HG03432 (cell line): ENCODE data around the gene DDT.
A peak's percentile ranks its signal among the peaks of the same experiment; 100 is the strongest.
"Not testable (repeated sequence)": the region's sequence is repeated elsewhere in the genome, so short reads cannot be mapped to it uniquely, and the experiment has no call there.

Source experiments
- ATAC-seq: cut with Tn5 transposase; IDR thresholded peaks from one replicate; pipeline ENCODE4 v1.9.1; 2021; ENCODE audit warnings: mild to moderate bottlenecking, moderate library complexity; ENCODE audit not compliant: unreplicated experiment

The DDT gene

DNA sequence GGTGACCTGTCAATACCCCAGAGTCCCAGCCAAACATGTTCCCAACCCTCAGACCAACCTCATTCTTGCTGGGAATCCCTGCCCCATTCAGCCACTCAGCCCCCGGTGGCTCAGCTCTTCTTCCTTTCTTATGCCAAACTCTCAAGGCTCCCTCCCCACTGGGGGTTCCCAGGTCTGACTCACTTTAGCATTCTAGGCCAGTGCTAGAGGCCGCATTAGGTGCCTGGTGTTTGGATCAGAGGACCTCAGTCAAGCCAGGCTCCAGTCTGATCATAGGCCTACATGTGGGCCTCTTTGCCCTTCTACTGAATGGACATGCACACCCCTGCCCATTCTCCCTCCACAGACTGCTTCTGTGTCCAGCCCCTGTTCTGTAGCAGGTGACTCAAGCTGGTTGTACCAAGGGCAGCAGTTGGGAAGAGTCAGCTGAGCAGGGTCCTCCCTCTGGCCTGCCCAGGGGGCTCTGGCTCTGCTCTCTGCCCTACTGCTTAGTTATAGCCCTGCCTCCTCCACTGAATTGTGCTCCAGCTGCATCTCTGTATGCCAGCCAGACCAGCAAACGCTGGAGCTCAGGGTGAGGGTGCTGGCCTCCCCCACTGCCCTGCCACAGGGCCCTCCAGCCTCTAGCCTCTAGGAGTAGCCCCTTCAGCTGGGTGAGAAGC lies 15.5 kb upstream of the DDT start:
- not testable (repeated sequence) for ATAC-seq

DNA sequence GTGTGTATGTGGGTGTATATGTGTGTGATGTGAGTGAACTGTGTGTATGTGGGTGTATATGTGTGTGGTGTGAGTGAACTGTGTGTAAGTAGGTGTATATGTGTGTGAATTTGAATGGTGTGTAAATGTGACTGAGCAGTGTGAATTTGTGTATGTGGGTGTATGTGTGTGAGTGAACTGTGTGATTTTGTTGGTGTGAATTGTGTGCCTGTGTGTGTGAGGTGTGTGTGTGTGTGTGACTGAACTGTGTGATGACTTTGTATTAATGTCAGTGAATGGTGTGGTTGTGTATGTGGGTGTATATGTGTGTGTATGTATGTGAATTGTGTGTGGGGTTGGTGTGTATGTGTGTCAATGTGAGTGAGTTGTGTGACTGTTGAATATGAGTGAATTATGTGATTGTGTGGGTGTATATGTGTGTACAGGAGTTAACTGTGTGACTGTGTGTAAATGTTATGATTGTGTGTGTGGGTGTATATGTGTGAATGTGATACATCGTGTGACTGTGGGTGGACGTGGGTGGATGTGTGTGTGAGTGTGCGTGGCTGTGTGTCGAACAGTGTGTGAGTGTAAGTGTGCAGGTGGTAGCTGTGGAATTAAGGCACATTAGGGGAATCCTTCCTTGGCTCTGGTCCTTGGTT lies 12.4 kb upstream of the DDT start:
- not testable (repeated sequence) for ATAC-seq

GRCh38 chr22:23986089-23986488 lies 11.8 kb upstream of the DDT start:
- not testable (repeated sequence) for ATAC-seq

- ATAC-seq, result no peak
Measured at GRCh38 chr22:23984430-23984829, 10.2 kb upstream of the DDT start.

DNA sequence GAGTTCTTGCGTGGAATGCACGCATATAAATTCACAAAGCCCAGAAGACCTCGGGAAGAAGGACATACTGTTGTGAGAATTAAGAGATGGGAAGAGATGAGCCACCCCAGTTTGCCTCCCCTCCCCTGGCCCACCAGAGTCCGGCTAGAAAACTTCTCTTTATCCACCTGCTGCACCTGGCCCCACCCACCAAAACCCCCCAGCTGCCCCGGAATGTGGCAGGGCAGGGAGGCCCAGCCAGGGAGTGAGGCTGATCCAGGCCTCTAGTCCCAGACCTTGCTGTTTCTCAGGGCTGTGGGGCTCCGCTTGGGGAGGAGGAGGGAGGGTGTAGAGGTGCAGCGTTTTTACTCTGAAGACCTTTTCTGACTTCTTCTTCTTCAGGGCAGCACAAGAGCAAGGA lies 6.3 kb upstream of the DDT start:
- ATAC-seq, result not testable (repeated sequence)

GRCh38 chr22:23979557-23980240 lies 5.5 kb upstream of the DDT start, which contains the start of gene GSTT2:
Gene GSTT2, plus strand, starts transcription at chr22:23980134.
- not testable (repeated sequence) for ATAC-seq

DNA sequence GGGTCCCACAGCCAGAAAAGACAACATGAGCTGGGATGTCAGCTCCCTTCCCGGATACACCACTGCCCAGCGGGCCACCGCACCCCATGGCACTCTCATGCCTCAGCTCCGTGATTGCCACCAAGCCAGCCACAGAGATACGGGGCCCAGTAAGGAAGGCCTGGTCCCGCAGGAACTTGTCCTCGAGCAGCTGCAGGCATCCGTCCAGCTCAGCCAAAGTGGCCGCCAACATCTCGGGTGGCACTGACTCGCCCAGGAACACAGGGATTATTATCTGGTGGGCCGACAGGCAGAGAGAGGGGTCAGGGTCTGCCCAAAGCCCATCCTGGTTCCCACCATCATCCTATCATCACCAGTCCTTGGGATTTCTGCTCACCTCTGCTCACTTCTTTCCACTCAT lies 3.1 kb upstream of the DDT start:
- ATAC-seq, result not testable (repeated sequence)

- ATAC-seq, result peak; percentile 32
Measured at GRCh38 chr22:23974836-23975352, 653 bp upstream of the DDT start.

DNA sequence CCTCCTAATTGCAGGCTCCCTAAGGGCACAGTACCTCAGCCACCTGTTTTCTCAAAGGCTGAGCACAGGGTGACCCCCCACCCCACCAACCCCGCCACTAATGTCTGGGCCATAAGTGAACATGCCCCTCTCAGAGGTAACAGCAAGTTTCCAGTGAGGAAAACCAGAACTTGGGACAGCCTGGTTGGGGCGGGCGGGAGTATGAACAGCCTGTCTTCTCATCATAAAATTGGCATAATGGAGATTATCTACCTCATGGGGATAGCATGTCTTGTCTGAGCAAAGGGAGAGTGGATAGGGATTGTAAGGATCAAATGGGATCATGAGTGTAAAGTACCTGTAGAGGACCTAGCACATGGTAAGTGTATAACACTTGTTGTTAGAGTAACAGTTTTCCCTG lies 2.3 kb downstream of the DDT start:
- not testable (repeated sequence) for ATAC-seq

DNA sequence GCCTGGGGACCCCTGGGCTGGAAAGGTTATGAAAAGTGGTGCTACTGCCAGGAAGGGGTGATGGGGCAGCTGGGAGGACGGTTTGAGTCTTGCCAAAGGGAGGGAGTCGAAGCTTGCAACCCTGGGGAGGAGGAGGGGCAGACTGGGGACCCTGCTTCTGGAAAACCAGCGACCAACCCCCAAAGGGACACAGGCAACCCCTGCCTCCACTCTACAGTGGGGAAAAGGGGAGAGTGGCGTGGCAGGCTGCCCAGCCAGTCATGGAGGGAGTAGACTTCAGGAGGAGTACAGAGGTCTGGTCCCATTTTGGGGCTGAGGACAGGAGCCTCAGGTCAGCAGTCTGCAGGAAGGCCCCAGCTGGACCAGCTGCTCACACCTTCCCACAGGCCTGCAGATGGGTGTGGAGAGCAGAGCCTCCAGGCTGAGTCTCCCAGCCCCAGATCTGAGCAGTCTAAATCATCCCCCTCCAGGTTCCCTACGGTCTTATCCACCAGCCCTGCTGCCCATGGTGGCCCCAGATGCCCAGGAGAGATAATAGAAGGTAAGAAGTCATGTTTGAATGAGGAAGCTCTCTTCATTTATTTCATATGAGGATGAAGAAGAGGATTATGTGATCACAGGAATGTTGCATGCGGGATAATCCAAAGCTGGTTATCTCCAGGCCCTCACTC lies 3.3 kb downstream of the DDT start:
- no peak for ATAC-seq

- no peak for ATAC-seq
Measured at GRCh38 chr22:23970201-23970641, 4.0 kb downstream of the DDT start.

- no peak for ATAC-seq
Measured at GRCh38 chr22:23969071-23969470, 5.2 kb downstream of the DDT start.

- peak; percentile 89 for ATAC-seq
Measured at GRCh38 chr22:23966568-23966967, 7.7 kb downstream of the DDT start, which contains the start of gene DDTL. Gene DDTL, plus strand, starts transcription at chr22:23966888. Its CDS starts 27 bp downstream, at chr22:23966915.

- not testable (repeated sequence) for ATAC-seq
Measured at GRCh38 chr22:23966094-23966493, 8.1 kb downstream of the DDT start.

DNA sequence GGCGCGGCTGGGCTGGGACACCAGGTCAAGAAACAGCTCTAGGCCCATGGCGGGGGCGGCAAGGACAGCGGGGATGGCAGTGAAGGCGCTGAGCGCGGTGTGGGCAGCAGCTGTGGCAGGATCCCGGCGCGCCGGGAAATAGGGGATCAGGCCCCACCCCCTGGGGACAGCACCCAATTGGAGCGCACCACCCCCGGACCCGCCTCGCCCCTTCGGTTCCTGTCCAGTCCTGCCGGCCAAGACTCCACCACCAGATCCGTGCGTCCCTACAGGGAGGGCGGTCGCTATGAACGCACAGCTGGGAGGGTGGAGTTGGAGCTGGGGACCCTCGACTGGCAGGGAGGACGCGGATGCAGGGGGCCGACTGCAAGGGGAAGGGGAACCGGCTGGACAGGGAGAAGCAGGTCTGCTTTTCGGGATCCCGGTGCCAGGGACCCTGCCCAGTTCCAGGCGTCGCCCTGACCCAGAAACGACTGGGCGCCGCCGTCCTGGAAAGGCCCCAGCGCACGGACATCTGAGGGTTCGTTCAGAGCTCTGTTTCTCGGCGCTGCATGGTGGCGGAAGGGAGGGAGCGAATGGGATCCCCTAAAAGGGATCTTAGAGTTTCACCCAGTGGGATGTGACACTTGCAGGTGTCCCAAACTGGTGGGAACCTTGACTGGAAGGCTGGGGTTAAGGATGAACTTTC lies 13.0 kb downstream of the DDT start, which contains the start of gene GSTT2B:
Gene GSTT2B, minus strand, starts transcription at position 112 of the 688 bp plus-strand sequence. Its CDS starts 64 bp downstream, at position 48.
- ATAC-seq, result not testable (repeated sequence)

DNA sequence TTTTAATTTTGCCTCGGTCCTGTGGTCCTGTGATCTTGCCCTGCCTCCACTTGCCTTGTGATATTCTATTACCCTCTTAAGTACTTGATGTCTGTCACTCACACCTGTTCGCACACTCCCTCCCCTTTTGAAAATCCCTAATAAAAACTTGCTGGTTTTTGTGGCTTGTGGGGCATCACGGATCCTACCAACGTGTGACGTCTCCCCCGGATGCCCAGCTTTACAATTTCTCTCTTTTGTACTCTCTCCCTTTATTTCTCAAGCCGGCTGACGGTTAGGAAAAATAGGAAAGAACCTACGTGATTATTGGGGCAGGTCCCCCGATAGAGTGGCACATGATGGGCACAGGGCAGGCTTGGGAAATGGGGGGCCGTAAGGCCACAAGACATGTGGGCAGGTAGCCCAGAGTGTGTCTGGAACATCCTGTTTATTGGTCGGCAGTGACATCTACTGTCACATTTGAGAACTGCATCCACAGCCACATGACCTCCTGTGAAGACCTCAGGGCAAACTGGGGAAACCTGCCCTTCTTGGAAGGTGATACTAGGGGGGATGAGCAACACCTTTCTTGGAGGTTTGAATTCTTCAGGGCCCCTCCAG lies 17.8 kb downstream of the DDT start:
- not testable (repeated sequence) for ATAC-seq

DNA sequence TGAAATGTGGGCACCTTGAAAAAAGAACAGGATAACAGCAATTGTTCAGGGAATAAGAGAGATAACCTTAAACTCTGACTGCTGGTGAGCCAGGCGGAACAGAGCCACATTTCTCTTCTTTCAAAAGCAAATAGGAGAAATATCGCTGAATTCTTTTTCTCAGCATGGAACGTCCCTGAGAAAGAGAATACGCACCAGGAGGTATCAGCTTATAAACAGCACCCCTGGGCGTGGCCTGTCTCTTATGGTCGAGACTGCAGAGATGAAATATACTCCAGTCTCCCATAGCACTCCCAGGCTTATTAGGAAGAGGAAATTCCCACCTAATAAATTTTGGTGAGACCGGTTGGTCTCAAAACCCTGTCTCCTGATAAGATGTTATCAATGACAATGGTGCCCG lies 18.4 kb downstream of the DDT start:
- ATAC-seq, result not testable (repeated sequence)

- not testable (repeated sequence) for ATAC-seq
Measured at GRCh38 chr22:23954991-23955305, 19.3 kb downstream of the DDT start.

GRCh38 chr22:23954193-23954990 lies 19.8 kb downstream of the DDT start:
- not testable (repeated sequence) for ATAC-seq
